Breast epithelium (tissue), 3 donors: ENCODE results near the gene GJD2.

Source experiments
- POLR2A ChIP-seq: fragments of 450-650 bp; IDR thresholded peaks from one replicate; pipeline ENCODE4 v1.6.1; 2016; ENCODE audit warnings: antibody characterized with exemption, mild to moderate bottlenecking, moderate library complexity
- POLR2AphosphoS5 ChIP-seq, 3 donors: sonication (generic); formaldehyde crosslinking; IDR thresholded peaks; one replicate each; pipeline ENCODE4 v1.6.1; 2017; ENCODE audit warnings: antibody characterized with exemption in 3 of 3

- no peak for TF ChIP-seq POLR2AphosphoS5 (IDR thresholded peaks at IDR 0.05)
- TF ChIP-seq POLR2A = no peak
These were observed 34.5 kb upstream of the GJD2 start for GRCh38 chr15:34789326-34789725.
